Stimulated activated CD8-positive, alpha-beta memory T cell treated with anti-CD3 and anti-CD28 coated beads, Interleukin-12 subunit alpha, Interleukin-12 subunit beta, amount 100 ng/mL, for 24 hours (primary cell): ENCODE results near the gene TTC28.

ENCODE experiments used
- DNase-seq: peaks from one replicate; pipeline ENCODE4 v3.0.0-alpha.2; 2020; ENCODE audit errors: extremely low read depth

Gene TTC28

DNA sequence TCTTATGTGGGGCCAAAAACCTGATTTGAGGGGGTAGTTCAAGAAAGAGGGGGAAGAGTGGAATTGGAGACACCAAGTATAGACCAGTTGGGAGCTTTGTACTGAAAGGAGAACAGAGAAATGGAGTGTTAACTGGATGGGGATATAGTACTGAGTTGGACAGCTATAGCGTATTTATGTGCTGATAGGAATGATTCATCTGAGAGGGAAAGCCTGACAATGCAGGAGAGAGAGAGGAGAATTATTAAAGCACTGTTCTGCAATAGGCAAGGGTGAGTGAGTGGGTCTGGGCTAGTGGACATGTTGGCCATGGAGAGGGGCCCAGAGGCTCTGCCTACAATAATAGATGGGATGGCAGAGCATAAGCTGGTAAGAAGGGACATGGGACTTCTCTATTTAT, 707.7 kb downstream of the TTC28 start:
- no peak for DNase-seq

GRCh38 chr22:27970596-27971220, 708.9 kb downstream of the TTC28 start:
- no peak for DNase-seq

DNA sequence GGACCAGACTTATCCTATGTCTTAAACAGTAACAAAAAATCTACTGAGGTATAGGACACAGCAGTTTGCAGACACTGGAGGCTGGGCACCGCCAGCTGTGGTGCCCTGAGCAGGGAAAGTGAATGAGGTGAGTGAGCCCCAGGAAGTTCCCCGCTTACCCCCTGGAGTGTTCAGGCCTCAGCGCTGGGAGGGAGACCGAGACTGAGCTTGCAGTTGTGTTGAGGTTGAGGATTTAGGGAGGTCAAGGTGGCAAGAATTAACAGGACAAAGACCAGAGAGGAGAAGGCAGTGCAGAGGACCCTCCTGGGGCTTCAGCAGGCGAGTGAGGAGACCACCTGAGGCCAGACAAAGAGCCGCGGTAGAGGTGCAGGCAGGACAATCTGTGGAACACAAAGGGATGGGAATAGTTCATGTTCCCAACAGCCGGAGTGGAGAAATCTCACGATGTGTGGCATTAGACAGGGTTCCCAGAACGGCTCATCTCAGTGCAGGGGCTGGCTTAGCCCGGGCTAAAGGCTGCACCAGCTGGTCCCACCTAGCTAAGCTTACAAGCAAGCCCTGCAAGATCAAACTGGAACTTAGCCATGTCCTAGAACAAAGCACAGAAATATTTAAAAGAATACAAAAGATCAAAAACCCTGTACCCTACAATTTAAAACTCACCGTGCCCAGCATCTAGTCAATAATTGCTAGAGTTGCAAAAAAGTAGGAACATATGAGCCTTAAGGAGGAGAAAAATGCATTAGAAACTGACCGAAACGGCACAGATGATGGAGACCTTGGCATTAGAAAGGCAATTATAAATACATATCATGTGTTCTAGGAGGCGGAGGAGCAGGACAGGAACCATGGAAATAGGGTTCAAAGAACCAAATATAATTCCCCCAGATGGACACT, 713.2 kb downstream of the TTC28 start:
- DNase-seq: no peak

GRCh38 chr22:27962268-27963044, 717.2 kb downstream of the TTC28 start:
- no peak for DNase-seq

GRCh38 chr22:27961680-27962079, 718.0 kb downstream of the TTC28 start:
- no peak for DNase-seq

DNA sequence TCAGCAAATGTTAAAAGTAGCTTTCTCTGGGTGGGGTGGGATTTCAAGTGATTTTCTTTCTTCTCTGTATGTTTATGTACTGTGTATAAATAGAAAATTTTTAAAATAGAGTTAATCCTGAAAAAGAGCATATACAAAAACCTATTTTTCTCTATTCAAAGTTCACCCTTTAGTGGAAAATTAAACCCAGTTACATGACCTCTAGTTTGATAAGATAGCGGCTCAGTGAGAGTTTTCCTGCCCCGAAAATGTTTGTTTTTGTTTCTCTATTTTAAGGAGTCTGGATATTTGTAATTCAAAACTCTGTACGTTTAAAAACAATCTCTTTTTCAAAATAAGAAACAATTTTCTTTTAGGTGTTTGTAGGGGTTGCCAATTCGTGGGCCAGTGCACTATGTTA, 718.5 kb downstream of the TTC28 start:
- DNase-seq: no peak

DNA sequence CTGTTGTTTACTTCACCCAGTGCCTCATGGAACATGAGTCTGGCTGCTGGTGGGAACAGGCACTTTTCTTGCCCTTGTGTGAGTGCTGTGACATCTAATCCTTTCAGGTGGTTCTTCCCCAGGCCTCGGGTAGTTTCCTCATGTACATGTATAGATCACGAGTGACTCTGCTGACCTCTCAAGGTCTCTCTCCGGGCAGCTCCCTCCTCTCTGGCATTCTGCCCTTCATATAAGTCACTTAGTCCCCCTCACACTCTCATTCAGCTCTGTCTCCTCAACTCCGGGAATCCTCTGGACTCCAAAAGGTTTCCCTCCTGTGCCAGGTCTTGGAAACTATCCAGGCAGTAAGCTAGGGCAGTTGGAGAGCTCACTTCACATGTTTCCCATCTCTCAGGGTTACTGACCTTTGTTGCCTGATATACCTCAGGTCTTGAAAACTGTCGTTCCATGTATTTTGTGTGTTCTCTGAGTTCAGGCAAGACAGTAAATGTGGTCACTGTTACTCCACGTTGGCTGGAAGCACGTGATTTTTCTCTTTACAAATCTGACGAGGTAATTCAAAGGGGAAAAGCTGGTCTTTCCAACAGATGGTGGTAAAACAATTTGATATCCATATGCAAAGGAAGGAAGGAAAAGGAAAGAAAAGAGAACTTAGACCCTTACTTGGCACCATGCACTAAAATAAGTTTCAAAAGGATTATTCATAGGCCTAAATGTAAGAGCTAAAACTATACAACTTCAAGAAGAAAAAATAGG, 720.1 kb downstream of the TTC28 start:
- DNase-seq: no peak

- DNase-seq: no peak
Observed at GRCh38 chr22:27952779-27953178, 726.9 kb downstream of the TTC28 start.

DNA sequence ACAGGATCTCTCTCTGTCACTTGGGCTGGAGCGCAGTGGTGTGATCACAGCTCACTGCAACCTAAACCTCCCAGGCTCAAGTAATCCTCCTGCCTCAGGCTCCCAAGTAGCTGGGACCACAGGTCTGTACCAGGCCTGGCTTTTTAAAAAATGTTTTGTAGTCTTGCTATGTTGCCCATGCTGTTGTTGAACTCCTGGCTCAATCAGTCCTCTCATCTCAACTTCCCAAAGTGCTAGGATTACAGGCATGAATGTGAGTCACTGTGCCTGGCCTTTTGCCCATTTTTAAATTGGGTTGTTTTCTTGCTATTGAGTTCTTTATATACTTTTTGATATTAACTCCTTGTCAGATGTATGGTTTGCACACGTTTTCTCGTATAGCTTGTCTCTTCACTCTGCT, 727.5 kb downstream of the TTC28 start:
- no peak for DNase-seq

DNA sequence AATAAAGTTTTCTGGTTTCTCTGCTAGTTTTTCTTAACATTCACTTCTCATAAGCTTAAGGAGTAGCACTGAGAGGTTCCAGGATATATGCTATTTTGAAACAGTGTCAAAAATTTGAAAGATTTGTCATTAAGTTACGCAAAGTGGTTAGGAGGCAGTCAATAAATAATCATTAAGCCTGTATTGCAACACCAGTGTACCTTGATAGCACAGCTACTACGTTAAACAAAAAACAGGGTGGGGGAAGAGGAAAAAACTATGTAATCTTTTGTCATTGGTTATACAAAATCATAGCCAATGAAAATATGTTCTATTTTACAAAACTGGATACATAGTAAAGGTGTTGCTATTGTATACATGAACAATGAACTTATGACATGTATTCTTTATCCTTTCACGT, 730.2 kb downstream of the TTC28 start:
- no peak for DNase-seq

DNA sequence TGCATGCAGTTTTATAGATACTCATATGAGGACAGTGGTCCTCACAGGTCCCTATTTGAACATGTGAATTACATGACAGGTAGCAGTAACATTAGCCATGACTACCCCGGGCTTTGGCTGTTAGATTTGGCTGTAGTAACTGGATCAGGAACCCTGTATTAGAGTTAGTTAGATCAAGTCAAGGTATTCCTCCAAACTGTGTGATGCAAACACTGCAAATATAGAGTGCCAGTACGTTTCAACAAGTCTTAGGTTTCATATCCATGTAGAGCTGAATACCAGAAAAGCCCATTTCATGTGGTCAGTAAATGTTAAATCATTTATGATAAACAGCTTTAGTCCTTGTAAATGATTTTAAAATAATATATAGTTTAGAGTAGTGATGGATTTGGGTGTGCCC, 731.1 kb downstream of the TTC28 start:
- DNase-seq: no peak

- no peak for DNase-seq
Observed at GRCh38 chr22:27947448-27947847, 732.2 kb downstream of the TTC28 start.

GRCh38 chr22:27941143-27941542, 738.5 kb downstream of the TTC28 start:
- DNase-seq: no peak

DNA sequence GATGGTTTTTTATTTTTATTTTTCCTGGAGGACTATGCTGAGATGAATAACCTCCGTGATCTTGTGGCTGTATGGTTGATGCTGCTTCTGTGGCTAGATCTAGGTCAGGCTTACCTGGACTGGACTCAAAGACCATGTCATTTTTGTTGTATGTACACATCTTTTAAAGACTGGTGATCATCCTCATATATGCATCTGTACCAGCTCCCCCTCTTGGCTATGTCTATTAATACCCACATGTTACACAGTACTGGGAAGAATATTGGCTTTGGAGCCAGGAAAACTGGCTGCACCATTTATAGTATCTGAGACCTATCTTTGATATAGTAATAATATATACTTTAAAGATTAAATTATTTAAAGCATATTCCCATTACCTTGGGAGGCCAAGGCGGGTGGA, 742.2 kb downstream of the TTC28 start:
- no peak for DNase-seq

DNA sequence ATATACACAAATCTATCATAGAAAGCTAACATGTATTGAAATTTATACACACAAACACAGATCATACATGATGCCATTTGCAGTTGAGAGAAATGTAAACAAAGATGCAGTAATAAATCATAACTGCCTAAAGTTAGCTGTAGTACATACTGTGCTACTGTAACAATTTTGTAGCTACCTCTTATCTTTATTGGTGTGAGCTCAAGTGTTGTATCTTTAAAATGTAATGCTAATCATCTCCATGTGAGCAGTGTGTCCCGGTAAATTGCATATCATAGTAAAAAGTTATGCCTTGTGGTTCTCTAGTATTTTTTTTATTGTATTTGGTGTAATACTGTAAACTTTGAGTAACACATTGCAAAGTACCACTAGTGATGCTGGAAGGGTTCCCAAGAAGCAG, 743.7 kb downstream of the TTC28 start:
- no peak for DNase-seq

GRCh38 chr22:27934069-27934468, 745.6 kb downstream of the TTC28 start:
- DNase-seq: no peak

DNA sequence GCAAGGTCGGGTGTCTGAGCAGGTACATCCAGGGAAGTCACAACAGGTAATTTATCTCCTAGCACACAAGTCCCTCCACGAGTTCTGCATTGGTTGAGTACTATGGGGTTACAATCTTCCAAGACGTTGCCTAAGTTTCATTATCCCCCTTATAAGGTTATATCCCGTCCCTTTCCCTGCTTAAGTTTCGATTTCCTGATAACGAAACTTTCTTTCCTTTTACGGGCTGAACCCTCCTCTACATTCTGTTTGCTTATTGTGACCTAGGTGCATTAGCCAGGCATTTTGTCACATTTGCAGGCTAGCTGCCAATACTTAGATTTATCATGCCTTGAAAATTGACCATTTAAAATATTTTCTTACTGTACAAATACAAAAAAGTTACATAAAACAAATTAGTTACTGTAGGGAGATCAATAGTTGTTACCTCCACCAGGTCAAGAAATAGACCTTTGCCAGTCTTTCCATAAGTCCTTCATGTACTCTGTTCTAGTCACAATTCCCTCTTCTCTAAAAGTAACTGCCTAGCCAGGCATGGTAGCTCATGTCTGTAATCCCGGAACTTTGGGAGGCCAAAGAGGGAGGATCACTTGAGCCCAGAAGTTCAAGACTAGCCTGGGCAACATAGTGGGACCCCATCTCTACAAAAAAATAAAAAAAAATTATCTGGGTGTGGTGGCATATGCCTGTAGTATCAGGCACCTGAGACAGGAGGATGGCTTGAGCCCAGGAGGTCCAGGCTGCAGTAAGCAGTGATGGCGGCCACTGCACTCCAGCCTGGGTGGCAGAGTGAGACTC, 746.3 kb downstream of the TTC28 start:
- DNase-seq: no peak

- no peak for DNase-seq
Observed at GRCh38 chr22:27930331-27931060, 749.1 kb downstream of the TTC28 start.
